Ectodermal cell (in vitro differentiated cells): ENCODE measurements around the gene GGT1.
"Not testable (repeated sequence)": the region's sequence is repeated elsewhere in the genome, so short reads cannot be mapped to it uniquely, and the experiment has no call there.

Source experiments
- H3K27ac ChIP-seq: 2 replicates; pipeline ENCODE4 v1.7.0; 2013; ENCODE audit warnings: mild to moderate bottlenecking, low read depth, low read length; ENCODE audit not compliant: insufficient read depth, poor library complexity, severe bottlenecking
- H3K27me3 ChIP-seq: 2 replicates; pipeline ENCODE4 v1.7.0; 2013; ENCODE audit warnings: mild to moderate bottlenecking, low read length; ENCODE audit not compliant: insufficient read depth, control insufficient read depth, poor library complexity, severe bottlenecking
- H3K36me3 ChIP-seq: one replicate; pipeline ENCODE4 v1.7.0; 2013; ENCODE audit warnings: low read length; ENCODE audit not compliant: control insufficient read depth, insufficient read depth
- H3K4me1 ChIP-seq: one replicate; pipeline ENCODE4 v1.7.0; 2013; ENCODE audit warnings: low read length; ENCODE audit not compliant: control insufficient read depth, insufficient read depth
- H3K4me3 ChIP-seq: 2 replicates; pipeline ENCODE4 v1.7.0; 2013; ENCODE audit warnings: low read depth, low read length, control low read depth; ENCODE audit not compliant: insufficient read depth
- H3K9me3 ChIP-seq: 2 replicates; pipeline ENCODE4 v1.7.0; 2013; ENCODE audit warnings: mild to moderate bottlenecking, low read length, moderate library complexity; ENCODE audit not compliant: control insufficient read depth
- WGBS, 2 experiments: methylation state at CpG; one replicate each; pipeline ENCODE4 v1.1.7; 2013; ENCODE audit warnings: missing lambda C conversion rate in 2 of 2; 5-methylcytosine and 5-hydroxymethylcytosine counted together

Gene GGT1

DNA sequence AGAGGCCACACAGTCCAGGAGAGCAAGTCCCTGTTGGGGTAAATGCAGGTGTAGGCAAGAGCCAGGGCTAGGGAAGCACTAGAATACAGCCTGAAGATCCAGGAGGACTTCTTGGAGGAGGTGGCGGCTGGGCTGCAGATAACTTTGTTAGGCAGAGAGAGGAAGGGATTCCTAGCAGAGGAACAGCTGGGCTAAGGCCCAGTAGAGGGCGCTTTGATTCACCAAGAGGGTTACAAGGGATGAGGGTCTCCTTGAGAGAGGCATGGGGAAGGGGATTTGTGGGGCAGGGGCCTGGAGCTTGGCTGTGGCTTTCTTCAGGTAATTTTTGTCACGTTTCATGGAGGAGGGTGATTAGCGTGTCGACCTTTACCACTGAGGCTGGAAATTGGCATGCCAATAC, 18.3 kb downstream of the GGT1 start:
- not testable (repeated sequence) for H3K36me3 ChIP-seq, H3K4me3 ChIP-seq, H3K27me3 ChIP-seq, H3K27ac ChIP-seq, H3K4me1 ChIP-seq, H3K9me3 ChIP-seq
- WGBS, 2 experiments = 64 to 72% methylated on average over 4 of the region's 5 CpGs

- WGBS, 2 experiments = 98 to 100% methylated on average over 1 to 2 of the region's 2 CpGs
- not testable (repeated sequence) for H3K4me3 ChIP-seq, H3K36me3 ChIP-seq, H3K4me1 ChIP-seq, H3K9me3 ChIP-seq, H3K27me3 ChIP-seq, H3K27ac ChIP-seq
Observed at GRCh38 chr22:24622596-24622995, 19.6 kb downstream of the GGT1 start.

DNA sequence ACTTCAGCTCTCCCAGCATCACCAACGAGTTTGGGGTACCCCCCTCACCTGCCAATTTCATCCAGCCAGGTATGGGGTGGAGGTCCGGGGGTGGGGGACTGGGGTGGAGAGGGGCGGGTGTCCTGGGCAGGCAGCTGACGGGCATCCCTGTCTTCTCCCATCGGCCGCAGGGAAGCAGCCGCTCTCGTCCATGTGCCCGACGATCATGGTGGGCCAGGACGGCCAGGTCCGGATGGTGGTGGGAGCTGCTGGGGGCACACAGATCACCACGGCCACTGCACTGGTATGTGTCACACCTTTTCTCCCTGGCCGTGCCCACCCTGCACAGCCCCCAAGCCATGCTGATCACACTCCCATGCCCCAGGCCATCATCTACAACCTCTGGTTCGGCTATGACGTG, 24.9 kb downstream of the GGT1 start:
- H3K36me3 ChIP-seq, H3K27ac ChIP-seq, H3K27me3 ChIP-seq, H3K4me1 ChIP-seq, H3K4me3 ChIP-seq, H3K9me3 ChIP-seq: not testable (repeated sequence)
- WGBS, 2 experiments = 93 to 97% methylated on average over 10 to 12 of the region's 16 CpGs

GRCh38 chr22:24629069-24629468, 26.1 kb downstream of the GGT1 start:
- not testable (repeated sequence) for H3K27me3 ChIP-seq, H3K36me3 ChIP-seq, H3K4me3 ChIP-seq, H3K9me3 ChIP-seq, H3K27ac ChIP-seq, H3K4me1 ChIP-seq
- 79 to 84% methylated on average over 7 to 10 of the region's 11 CpGs for WGBS, 2 experiments

GRCh38 chr22:24630812-24631427, 27.9 kb downstream of the GGT1 start:
- H3K9me3 ChIP-seq, H3K36me3 ChIP-seq, H3K27me3 ChIP-seq, H3K4me3 ChIP-seq, H3K27ac ChIP-seq, H3K4me1 ChIP-seq: not testable (repeated sequence)
- WGBS, 2 experiments = 48 to 55% methylated on average over 2 to 4 of the region's 7 CpGs

GRCh38 chr22:24631430-24632122, 28.6 kb downstream of the GGT1 start:
- 72 to 76% methylated on average over 15 to 16 of the region's 16 CpGs for WGBS, 2 experiments
- H3K4me3 ChIP-seq, H3K27ac ChIP-seq, H3K27me3 ChIP-seq, H3K9me3 ChIP-seq, H3K4me1 ChIP-seq, H3K36me3 ChIP-seq: not testable (repeated sequence)

DNA sequence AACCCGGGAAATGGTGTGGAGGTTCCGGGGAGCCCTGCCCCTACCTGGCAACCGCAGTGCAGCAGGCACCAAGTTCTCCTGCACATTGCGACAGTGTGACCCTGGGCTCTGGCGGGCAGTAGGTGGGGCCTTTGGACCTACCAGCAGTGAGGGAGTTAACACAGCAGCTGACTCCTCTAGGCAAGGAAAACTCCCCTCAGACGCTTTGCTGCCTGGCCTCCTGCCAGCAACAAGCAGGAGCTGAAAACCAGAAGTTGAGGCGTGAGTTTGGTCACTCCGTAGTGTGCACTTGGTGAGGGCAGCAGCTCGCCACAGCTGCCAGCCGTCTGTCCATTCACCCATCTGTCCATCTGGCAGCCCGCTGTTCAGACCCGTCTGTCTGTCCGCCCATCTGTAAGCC, 29.6 kb downstream of the GGT1 start:
- H3K4me3 ChIP-seq, H3K27ac ChIP-seq, H3K36me3 ChIP-seq, H3K4me1 ChIP-seq, H3K9me3 ChIP-seq, H3K27me3 ChIP-seq: not testable (repeated sequence)
- 56 to 68% methylated on average over 8 to 9 of the region's 13 CpGs for WGBS, 2 experiments

GRCh38 chr22:24633231-24634023, 30.4 kb downstream of the GGT1 start:
- H3K4me1 ChIP-seq, H3K27ac ChIP-seq, H3K36me3 ChIP-seq, H3K27me3 ChIP-seq, H3K4me3 ChIP-seq, H3K9me3 ChIP-seq: not testable (repeated sequence)
- 88 to 91% methylated on average over 15 to 16 of the region's 16 CpGs for WGBS, 2 experiments

- H3K36me3 ChIP-seq, H3K27me3 ChIP-seq, H3K27ac ChIP-seq, H3K4me3 ChIP-seq, H3K9me3 ChIP-seq, H3K4me1 ChIP-seq: not testable (repeated sequence)
- 60 to 67% methylated on average over 7 to 9 of the region's 10 CpGs for WGBS, 2 experiments
Observed at GRCh38 chr22:24634776-24635389, 31.9 kb downstream of the GGT1 start.

GRCh38 chr22:24636513-24636912, 33.5 kb downstream of the GGT1 start:
- not testable (repeated sequence) for H3K36me3 ChIP-seq, H3K27me3 ChIP-seq, H3K4me3 ChIP-seq, H3K27ac ChIP-seq, H3K9me3 ChIP-seq, H3K4me1 ChIP-seq
- 94 to 98% methylated on average over 3 of the region's 3 CpGs for WGBS, 2 experiments
